Panc1 (cell line): ENCODE measurements around the gene CST9L.

Experiments
- CTCF ChIP-seq: fragments of 450-650 bp; IDR thresholded peaks from 2 replicates; pipeline ENCODE4 v1.5.1; 2017; ENCODE audit warnings: mild to moderate bottlenecking
- REST ChIP-seq, 2 experiments: IDR thresholded peaks; 2 replicates each; pipeline ENCODE4 v1.6.1; 2011 to 2012; ENCODE audit warnings: low read depth in 2 of 2, control low read depth in 1 of 2, low read length in 1 of 2, mild to moderate bottlenecking in 1 of 2, moderate library complexity in 1 of 2; ENCODE audit not compliant: insufficient read depth in 1 of 2

DNA sequence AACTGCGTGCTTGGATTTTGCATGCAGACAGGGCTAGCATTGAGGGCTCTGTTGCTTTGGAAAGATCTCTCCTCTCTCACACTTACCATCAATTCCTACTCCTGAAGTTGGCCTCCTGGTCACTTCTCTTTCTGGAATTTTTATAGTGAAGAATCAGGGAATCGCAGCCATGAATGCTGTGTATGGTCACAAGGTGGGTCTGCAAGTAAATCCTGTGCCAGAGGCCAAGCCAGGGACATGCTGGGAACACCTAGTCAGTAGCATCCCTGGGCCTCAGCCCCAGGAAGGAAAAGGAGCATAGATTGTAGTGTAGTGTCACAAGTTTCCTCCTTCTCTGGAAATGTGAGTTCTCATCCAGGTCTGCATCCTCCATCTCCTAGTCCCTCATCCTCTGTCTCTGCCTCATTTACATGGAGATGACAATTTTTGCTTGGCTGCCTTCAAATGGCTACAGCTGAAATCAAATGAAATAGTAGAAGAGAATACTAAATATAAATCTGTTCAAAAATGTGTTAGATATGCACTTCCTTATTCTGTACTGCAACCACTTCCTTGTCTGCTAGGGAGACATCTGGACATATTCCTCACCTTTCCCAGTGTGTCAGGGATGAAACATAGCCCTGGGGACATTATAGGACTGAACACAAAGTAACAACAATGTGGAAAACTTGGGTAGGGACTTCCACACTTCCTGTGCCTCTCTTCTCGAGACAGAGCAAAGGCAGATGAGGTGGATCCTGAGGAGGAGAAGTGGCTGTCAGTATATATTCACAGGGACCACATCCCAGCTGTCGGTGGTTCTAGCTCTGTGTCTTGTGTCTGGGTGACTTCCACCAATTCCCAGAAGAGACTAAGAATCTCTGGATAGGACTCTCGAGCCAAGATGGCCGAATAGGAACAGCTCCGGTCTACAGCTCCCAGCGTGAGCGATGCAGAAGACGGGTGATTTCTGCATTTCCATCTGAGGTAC, 20.4 kb upstream of the CST9L start:
- no peak for TF ChIP-seq CTCF
- no peak for TF ChIP-seq REST (IDR thresholded peaks at IDR 0.05; ENCODE audit: insufficient read depth in 1 of 2, low read depth in 2 of 2, low read length in 1 of 2)
